ENCODE measurements around the gene FADS2. TPM values are rescaled to one million over a fixed set of nuclear protein-coding genes. Genes with fewer than 3 reads are reported as not detected.

FADS2 gene
- total RNA-seq, 1 experiment from 2014 or later: 36.3 TPM

DNA sequence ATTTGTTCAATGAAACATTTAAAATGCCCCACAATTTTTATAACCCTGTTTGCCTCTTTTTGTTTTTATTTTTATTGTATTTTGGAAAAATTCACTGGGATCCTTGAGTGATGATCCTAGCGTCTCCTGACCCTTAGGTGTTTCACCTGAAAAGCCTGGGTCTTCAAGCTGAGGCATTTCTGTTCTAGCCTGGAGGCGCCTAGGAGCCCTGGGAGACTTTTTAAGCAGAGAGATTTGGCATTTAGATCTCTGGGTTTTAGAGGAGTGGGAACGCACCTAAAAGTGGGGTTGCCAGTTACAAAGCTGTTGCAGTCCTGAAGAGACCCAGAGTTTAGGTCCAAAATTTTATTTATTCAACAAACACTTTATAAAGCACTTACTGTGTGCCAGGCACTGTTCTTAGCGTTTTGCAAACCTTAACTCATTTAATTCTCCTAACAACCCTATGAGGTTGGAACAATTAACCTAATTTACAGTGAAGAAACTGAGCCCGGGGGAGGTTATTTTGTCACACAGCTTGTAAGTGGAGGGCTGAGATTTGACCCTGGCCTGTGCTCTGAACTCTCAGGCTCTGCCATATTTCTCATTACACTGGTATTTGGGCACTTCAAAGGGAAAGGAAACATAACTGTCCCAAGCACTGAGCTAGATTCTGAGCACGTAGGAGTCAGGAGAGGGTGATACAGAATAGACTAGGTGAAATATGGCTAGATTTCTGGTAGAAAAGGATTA is 10.5 kb upstream of the FADS2 start:
- H3K4me1 ChIP-seq: peaks cover 20% of the 10 kb centered on the region
- ChIA-PET POLR2A (interaction anchor here (0.5 to 3.8 kb wide), 6 partner anchors 25 to 774 kb away, joined by 3 to 60 read pairs (median 3); partner anchors contain the start of genes FEN1, FTH1, TMEM258 and TUT1), CTCF (interaction anchor here (1.0 to 4.6 kb wide), 2 partner anchors 21 to 264 kb away, joined by 3 to 57 read pairs; no protein-coding TSS in a partner anchor)
- no TSS peak for BruUV-seq (replicated peaks)
- no peaks in the 10 kb centered on the region for H3K27me3 ChIP-seq (replicated peaks; ENCODE audit: control insufficient read depth, insufficient read depth, low read length)
- intact Hi-C loops (cut with micrococcal nuclease; ENCODE audit: unreplicated experiment): loop anchor here (5.0 kb wide), 2 partner anchors 130 to 150 kb away; partner anchors contain the start of gene FTH1
- peaks cover 43% of the 10 kb centered on the region for H3K36me3 Mint-ChIP-seq (ENCODE audit: insufficient read depth, unreplicated experiment)
- DNase-seq: no peak
- H3K27me3 Mint-ChIP-seq (ENCODE audit: insufficient read depth, unreplicated experiment): no peaks in the 10 kb centered on the region
- peak overlapping the region; percentile 81 for H3K4me3 Mint-ChIP-seq (ENCODE audit: unreplicated experiment)
- H3K9me3 Mint-ChIP-seq (ENCODE audit: unreplicated experiment): no peaks in the 10 kb centered on the region
- no peaks in the 10 kb centered on the region for H3K9me3 ChIP-seq
- TF ChIP-seq, protein P1, sequence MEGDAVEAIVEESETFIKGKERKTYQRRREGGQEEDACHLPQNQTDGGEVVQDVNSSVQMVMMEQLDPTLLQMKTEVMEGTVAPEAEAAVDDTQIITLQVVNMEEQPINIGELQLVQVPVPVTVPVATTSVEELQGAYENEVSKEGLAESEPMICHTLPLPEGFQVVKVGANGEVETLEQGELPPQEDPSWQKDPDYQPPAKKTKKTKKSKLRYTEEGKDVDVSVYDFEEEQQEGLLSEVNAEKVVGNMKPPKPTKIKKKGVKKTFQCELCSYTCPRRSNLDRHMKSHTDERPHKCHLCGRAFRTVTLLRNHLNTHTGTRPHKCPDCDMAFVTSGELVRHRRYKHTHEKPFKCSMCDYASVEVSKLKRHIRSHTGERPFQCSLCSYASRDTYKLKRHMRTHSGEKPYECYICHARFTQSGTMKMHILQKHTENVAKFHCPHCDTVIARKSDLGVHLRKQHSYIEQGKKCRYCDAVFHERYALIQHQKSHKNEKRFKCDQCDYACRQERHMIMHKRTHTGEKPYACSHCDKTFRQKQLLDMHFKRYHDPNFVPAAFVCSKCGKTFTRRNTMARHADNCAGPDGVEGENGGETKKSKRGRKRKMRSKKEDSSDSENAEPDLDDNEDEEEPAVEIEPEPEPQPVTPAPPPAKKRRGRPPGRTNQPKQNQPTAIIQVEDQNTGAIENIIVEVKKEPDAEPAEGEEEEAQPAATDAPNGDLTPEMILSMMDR (IDR thresholded peaks at IDR 0.05; ENCODE audit: insufficient read depth in 1 of 2, low read depth in 1 of 2, low read length in 1 of 2, severe bottlenecking in 1 of 2, unreplicated experiment in 1 of 2): no peak
- H3K4me3 ChIP-seq (ENCODE audit: low read depth, low read length): peak overlapping the region; percentile 85
- H3K36me3 ChIP-seq (ENCODE audit: control insufficient read depth, insufficient read depth, low read length): peaks cover 5% of the 10 kb centered on the region; the same call in 1 of the 2 replicates
- peak overlapping the region; percentile 90 for H3K27ac Mint-ChIP-seq (ENCODE audit: unreplicated experiment)
- peaks cover 18% of the 10 kb centered on the region for H3K4me1 Mint-ChIP-seq (ENCODE audit: low read depth, unreplicated experiment)

DNA sequence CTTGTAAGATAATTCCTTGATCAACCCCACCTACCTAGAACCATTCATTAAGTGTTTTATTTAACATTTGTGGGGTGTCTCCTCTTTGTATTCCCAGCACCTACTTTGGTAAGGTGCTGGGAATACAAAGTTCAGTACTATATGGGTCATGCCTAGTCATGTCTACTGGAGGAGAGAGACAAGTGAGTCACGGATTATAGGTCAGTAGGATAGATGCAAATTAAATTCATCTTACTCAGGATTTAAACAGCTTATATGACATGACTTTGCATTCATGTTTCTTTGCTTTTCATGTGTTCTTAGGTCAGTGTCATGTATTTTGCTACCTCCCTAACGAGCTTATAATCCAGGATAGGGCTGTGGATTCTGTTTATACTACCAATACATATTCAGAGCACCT is 7.9 kb upstream of the FADS2 start:
- Histone ChIP-seq H3K36me3 (ENCODE audit: control insufficient read depth, insufficient read depth, low read length) (no peaks in the 10 kb centered on the region), H3K27me3 (replicated peaks; ENCODE audit: control insufficient read depth, insufficient read depth, low read length) (no peaks in the 10 kb centered on the region), H3K4me1 (peaks cover 22% of the 10 kb centered on the region), H3K4me3 (ENCODE audit: low read depth, low read length) (no peak overlapping the region), H3K9me3 (no peaks in the 10 kb centered on the region)
- CTCF ChIA-PET: interaction anchor here (0.5 to 1.4 kb wide), 3 partner anchors 23 to 946 kb away, joined by 3 to 5 read pairs (median 5); no protein-coding TSS in a partner anchor
- intact Hi-C loops (cut with micrococcal nuclease; ENCODE audit: unreplicated experiment): no loop called here
- no TSS peak for BruUV-seq (replicated peaks)
- Mint-ChIP-seq H3K9me3 (ENCODE audit: unreplicated experiment) (no peaks in the 10 kb centered on the region), H3K27ac (ENCODE audit: unreplicated experiment) (no peak overlapping the region), H3K4me3 (ENCODE audit: unreplicated experiment) (no peak overlapping the region), H3K4me1 (ENCODE audit: low read depth, unreplicated experiment) (peaks cover 11% of the 10 kb centered on the region), H3K27me3 (ENCODE audit: insufficient read depth, unreplicated experiment) (no peaks in the 10 kb centered on the region), H3K36me3 (ENCODE audit: insufficient read depth, unreplicated experiment) (peaks cover 18% of the 10 kb centered on the region)
- POLR2A ChIA-PET: no interaction called here
- no peak for DNase-seq
- TF ChIP-seq, protein P1 (IDR thresholded peaks at IDR 0.05; ENCODE audit: insufficient read depth in 1 of 2, low read depth in 1 of 2, low read length in 1 of 2, severe bottlenecking in 1 of 2, unreplicated experiment in 1 of 2): no peak

DNA sequence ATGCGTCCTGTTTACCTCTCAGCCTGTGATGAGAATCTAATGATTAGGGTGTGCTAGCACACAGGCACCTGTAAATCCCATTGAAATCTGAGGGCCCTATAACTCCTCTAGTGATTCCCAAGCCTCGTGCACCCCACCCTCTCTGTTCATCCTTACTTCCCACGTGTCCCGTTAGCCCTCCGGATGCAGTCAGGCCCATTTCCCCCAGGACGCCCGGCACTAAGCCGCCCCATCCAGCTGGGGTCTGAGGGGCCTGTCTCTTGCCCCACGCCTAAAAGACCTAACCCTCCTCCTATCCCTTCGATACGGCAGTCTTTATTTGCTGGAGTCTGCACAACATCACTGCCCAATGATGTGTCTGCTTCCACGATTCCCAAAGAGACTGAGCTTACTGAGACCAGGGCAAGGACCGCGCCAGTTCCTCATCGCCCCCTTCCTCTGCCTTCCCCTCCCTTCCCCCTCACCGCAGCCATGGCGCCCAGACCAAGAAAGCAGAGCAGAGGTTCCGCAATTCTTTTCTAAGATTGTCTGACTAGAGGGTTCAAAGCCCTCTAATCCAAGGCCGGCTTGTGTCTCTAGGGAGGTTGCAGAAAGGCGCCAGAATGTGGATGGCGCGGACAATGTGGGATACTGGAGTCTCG is 1.1 kb upstream of the FADS2 start:
- no TSS peak for BruUV-seq (replicated peaks)

More for the DNA sequence above, 1.1 kb upstream of the FADS2 start:
- Histone ChIP-seq H3K9me3 (no peaks in the 10 kb centered on the region), H3K4me1 (peaks cover 35% of the 10 kb centered on the region), H3K4me3 (ENCODE audit: low read depth, low read length) (no peak overlapping the region), H3K27me3 (replicated peaks; ENCODE audit: control insufficient read depth, insufficient read depth, low read length) (no peaks in the 10 kb centered on the region), H3K36me3 (ENCODE audit: control insufficient read depth, insufficient read depth, low read length) (no peaks in the 10 kb centered on the region)
- TF ChIP-seq, protein P1 (IDR thresholded peaks at IDR 0.05; ENCODE audit: insufficient read depth in 1 of 2, low read depth in 1 of 2, low read length in 1 of 2, severe bottlenecking in 1 of 2, unreplicated experiment in 1 of 2): no peak
- POLR2A ChIA-PET: interaction anchor here (1.4 kb wide), 1 partner anchor 12 kb away, joined by 4 read pairs; no protein-coding TSS in a partner anchor
- H3K4me3 Mint-ChIP-seq (ENCODE audit: unreplicated experiment): peak overlapping the region; percentile 86
- peaks cover 6% of the 10 kb centered on the region for H3K36me3 Mint-ChIP-seq (ENCODE audit: insufficient read depth, unreplicated experiment)
- no peaks in the 10 kb centered on the region for H3K27me3 Mint-ChIP-seq (ENCODE audit: insufficient read depth, unreplicated experiment)
- intact Hi-C loops (cut with micrococcal nuclease; ENCODE audit: unreplicated experiment): no loop called here
- CTCF ChIA-PET: interaction anchor here (0.9 kb wide), 1 partner anchor 30 kb away, joined by 3 read pairs; no protein-coding TSS in a partner anchor
- no peak overlapping the region for H3K27ac Mint-ChIP-seq (ENCODE audit: unreplicated experiment)
- peaks cover 15% of the 10 kb centered on the region for H3K4me1 Mint-ChIP-seq (ENCODE audit: low read depth, unreplicated experiment)
- no peak for DNase-seq
- no peaks in the 10 kb centered on the region for H3K9me3 Mint-ChIP-seq (ENCODE audit: unreplicated experiment)

Measured in Caco-2 (cell line).